HuH-7 (cell line): ENCODE measurements around the gene PRRT4.

ENCODE experiments used
- DNase-seq: peaks from one replicate; pipeline ENCODE4 v3.0.0; 2011; ENCODE audit warnings: low spot score

Gene PRRT4

DNA sequence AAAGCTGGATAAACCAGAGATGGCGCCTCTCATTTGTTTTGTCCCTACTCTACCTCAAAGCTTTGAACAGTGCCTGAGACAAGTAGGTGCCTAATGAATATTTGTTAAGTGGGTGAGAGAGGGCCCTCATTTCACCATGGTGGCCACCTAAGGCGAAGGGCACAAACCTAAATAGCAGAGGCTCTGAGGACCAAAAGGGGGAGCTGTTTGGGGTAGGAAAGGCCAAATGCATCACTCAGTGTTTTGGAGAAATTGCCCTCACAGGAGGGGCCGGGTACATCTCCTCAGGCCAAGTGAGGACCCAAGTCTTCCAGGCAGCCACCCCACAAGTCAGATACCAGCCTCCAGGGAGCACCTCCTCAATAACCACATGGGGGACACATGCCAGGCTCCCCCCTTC is 34.3 kb upstream of the PRRT4 start:
- DNase-seq = no peak

DNA sequence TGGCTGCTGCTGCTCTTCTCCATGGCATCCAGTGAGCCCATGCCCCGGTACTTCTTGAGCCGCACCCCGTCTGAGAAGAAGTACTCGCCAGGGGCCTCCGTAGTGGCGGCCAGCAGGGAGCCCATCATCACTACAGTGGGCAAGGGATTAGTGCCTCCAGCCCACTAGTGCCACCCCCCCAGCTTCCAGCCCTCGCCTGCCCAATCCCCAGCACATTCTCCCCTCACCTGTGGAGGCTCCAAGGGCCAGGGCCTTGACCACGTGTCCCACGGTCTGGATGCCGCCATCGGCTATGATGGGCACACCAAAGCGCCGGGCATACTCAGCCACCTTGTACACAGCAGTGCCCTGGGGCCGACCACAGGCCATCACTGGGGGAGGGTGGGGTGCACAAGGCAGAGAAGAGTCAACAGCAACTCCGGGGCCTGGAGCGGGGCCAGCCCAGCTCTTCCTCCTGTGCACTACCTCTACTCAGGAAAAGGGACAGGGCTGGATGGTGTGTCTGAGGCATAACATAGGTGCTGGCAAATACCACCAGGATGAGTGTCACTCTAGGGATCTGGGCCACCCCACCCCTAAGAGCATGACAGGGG is 33.5 kb upstream of the PRRT4 start:
- no peak for DNase-seq

DNA sequence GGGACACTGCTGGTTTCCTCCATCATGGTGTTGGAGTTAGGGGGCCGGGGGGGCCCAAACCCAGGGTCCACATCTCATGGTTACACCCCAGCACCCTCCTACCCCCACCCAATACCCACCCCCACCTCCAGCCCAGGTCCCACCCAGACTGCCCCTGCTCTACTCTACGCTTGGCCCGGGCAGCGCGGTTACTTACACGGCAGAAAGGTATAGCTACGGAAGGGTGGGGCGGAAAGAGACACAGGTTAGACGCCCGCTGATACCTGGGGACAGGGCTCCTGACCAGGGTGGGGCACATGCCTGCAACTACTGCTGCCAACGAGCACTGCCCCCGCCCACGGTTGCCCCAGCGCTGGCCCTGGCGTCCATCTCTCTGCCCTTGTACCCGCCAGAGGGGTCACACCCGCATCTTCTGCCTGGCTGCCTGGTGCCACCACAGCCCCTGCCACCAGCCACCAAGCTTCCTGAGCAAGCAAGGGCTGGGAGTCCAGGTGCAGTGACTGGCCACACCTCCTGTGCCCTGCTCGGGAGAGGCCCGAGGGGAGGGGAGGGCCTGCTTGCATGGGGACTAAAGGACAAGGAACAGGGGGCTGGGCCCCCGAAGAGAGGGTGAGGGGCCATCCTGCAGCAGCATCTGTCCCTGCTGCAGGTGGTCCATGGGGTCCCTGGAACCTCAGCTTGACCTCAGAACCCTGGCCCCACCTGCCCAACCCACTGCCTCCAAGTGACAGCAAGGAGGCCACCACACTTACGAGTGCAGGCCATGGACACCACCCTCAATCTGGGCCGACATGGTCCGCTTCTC is 32.2 kb upstream of the PRRT4 start:
- DNase-seq = no peak

DNA sequence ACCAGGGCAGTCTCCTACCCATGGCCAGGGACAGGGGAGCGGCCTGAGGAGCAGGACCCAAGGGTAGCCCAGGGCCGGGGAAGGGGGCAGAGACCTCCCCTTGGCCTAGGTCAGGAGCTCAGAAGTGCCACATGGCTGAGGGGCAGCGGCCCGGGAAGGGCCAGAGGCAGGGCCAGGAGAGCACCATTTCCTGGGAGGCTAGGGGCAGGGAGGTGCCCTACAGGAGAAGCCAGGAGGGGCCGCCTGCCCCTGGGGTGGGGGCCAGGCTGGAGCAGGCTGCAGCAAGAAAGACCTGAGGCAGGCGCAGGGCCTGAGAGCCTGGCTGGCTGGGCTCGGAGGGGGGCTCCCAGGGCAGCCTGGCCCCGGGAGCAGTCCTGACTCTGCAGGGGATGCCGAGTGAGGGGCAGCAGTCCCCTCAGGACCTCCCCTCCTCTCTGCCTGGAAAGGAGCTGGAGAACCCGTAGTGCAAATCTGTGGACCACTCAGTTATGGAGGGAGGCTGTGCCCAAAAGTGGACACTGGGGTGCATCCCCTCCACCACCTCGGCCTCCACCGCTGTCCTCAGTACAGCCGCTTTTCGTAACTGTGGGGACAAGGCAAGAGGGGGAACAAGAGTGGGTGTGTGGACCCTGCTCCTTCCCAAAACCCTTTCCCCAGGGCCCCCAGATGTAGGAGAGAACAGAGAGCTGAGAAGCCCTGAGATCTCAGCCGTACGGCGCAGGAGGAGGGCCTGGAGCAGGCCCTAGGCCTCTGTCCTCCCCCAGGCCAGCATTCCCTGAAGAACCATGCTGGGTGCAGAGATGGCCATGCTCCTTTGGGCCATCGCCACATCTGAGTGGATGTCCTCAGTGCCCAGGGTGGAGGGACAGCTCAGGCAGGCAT is 31.2 kb upstream of the PRRT4 start:
- DNase-seq = no peak

DNA sequence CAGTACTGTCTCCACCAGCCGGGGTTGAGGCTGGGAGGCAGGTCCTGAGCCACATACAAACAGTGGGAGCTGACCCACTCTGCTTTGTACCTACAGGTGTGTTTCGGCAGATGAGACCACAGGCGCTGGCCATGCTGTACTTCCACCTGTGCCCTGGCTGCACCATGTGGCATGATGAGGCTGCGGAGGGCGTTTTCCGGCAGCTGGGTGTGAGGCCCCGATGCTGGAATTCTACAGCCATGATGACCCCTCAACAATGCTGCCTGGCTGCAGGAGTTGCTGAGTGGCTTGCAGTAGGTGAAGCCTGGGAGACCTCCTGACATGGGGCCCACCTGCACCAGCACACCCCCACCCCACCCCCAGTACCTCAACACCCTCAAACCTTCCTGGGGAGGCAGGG is 30.3 kb upstream of the PRRT4 start:
- DNase-seq = no peak

DNA sequence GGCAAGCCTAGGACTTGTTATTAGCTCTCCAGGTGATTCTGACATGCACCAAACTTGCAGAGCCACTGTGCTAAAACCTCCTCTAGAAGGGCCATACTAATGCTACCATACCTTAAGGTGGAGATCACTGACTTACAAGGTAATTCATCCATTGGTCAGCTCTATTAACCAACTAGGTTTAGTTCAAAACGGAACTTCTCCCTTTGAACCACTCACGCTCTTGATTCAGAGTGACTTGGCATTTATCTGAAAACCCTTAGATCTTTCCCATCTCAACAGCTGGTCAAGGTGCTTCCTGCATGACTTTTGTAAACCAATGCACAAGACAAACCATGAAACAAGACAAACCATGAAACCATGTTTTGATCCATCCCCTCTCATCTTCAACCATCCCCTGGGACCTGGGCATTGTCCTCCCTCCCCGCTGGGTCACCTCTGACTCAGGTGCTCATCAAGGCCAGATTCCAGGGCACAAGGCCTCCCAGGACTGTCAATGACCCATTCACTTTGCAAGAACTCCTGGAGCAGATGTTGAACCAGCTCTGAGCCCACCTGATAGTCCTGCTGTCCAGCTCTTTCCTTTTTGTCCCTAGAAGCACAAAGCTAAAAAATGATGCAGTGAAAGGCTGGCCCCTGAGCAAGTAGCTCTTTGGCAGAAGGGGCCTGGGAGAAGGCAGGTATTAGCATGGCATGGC is 29.5 kb upstream of the PRRT4 start:
- DNase-seq = no peak

DNA sequence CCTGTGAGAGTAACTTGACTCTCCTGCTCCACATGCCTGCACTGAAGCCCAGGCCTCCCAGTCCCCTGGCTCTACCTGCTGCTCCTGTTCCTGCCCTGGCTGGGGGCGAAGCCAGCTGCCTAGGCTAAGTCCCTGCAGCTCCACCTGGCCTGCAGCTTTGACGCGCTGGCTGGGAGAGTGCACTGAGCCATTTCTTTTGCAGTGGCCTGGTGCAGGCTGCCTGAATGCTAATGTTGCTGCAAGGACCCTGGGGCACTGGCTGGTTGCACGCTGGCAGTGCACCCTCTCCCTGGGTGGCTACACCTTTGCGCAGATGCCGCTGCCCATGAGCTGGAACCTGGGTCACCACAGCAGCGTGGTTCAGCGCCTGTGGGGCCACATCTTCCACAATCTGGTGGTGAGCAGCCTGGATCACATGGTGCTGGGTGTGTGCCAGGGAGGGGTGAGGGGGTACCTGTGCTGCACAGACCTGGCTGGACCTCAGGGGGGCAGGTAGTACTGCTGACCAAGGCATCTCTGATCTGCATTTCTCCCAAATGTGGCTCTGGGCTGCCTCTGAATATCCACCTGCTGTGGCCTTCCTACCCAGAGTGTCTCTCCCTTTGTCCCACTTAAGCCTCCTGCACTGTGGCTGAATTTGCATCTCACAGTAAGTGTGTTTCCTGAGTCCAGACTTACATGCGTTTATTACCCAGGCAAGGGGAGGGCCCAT is 28.3 kb upstream of the PRRT4 start:
- no peak for DNase-seq

DNA sequence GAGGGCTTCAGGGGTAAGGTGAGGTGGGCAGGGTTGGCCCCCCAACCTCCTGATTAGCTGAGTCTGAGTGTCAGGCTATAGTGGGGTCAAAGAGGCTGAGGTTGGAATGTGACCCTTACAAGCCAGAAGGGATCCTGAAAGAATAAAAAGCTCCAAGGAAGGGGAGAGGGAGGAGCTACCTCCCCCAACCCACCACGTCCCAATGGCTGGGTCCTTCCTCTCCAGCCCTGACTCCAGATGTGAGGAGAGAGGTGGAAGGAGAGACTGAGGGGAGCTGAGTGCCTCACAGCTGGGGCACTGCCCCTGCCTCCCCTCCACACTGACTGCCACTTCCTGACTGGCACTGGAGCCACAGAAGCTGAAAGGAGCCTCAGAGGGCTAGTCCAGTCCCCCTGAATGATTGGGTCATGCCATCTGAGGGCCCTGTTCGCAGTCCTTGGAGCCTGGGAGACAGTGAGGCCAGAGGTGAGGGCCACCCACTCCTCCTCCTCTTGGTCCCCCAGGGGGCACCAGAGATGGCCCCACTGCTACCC is 27.7 kb upstream of the PRRT4 start:
- no peak for DNase-seq

DNA sequence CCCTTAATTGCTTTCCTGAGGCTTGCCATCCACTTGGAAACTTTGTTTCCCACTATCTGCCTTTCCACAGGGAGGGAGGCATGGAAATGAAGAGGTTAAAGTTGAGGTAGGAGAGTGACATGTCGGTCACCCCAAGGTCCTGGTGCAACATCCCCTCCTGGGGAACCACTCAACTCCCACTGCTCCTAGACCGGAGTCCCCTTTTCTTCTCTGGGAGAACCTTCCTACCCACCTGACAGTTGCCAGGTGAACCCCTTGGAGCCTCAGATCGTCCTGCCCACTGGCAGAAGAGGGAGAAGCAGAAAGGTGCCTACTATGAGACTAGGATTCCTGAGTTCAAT is 26.6 kb upstream of the PRRT4 start:
- no peak for DNase-seq

DNA sequence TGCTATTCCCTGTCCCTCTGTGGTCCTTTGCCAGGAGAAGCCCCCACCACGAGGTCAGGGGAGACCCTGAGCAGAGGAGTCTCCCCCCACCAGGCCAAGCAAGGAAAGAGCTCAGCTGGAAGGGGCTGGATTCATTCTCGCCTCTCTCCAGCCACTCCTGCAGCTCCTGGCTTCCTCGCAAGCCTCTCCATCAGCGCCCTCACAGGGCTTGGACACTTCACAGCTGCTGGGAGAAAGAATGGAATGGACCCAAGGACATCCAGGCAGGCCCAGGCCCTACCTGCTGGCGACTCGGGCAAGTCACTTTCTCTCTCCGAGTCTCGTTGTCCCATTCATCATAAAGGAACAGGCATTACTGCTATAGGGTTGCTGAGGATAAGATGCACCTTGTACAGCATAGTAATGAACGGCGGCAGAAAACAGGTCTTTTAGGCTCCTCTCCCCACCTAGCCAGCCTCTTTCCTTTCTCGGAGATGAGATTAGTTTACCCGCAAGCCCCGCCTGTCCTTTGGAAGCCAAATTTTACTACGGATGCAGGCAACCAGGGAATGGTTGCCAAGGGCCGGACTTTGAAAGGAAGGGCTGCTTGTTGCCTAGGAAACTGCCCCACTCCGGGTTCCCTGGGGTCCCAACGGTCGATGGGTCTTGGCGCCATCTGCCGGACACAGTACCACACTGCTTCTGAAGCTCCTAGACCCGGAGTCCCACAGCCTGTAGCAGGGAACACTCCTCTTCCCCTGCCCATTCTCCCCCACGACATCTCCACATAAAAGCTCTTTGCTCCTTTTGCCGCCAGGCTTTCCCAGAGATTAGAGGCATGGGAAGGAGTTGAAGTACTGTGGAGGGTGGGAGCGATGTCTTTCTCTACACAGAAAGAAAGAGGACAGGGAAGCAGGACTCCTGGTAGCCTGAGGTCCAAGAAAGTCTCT is 26.0 kb upstream of the PRRT4 start:
- DNase-seq = peak; percentile 98

DNA sequence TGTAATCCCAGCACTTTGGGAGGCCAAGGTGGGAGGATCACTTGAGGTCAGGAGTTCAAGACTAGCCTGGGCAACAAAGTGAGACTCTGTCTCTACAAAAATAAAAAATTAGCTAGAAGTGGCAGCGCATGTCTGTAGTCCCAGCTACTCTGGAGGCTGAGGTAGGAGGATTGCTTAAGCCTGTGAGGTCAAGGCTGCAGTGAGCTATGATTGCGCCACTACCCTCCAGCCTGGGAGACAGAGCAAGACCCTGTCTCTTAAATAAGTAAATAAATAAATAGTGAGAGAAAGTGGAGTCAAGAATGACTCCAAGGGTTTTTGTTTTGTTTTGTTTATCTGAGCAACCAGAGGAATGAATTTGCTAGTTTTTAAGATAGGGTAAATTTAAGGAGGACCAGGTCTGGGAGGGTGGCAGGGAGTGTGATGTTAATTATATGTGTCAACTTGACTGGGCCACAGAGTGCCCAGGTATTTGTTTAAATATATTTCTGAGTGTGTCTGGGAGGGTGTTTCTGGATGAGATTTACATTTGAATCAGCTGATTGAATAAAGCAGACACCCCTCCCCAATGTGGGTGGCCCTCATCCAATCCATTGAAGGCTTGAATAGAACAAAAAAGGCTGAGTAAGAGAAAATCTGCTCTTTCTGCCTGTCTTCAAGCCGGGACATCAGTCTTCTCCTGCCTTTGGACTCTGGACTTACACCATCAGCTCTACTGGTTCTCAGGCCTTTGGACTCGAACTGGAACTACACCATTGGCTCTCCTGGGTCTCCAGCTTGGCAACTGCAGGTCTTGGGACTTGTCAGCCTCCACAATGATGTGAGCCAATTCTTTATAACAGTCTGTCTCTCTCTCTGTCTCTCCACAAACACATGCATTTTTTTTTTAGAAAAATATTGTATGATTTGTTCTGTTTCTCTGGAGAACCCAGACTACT is 24.8 kb upstream of the PRRT4 start:
- DNase-seq = no peak

DNA sequence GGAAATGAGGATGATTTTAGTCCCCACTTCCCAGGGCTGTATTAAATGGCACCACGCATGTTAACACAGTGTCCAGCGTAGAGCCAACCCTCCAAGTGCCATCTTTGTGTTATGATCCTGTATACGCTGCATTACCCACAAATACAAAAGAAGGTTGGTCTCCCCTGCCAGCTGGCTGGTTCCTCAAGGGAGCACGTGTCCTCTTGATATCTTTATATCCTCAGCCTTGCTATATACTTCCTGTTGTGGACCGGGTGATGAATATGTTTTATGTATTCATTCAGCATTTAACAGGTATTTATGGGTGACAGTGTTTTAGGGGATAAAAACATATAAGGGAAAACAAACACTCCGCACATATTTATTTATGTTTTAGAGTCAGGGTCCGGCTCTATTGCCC is 23.2 kb upstream of the PRRT4 start:
- no peak for DNase-seq

DNA sequence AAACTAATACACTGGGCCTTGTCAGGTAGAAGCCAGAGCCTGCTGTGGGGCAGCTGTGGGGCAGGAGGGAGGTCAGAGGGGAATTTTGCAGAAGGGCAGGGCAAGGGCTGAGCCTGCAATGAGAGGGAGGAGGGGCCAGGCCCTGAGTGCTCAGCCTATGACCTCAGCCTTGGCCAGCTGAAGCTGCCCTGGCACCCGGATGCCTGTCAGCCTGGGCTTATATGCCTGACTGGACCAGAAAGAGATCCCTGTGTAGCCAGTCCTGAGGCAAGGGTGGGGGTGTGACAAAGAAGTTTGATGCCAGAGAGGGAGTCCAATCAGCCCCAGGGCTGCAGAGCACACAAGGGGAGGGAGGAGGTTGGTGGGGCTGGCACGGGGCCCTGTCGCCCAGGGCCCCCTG is 22.3 kb upstream of the PRRT4 start:
- DNase-seq = no peak

DNA sequence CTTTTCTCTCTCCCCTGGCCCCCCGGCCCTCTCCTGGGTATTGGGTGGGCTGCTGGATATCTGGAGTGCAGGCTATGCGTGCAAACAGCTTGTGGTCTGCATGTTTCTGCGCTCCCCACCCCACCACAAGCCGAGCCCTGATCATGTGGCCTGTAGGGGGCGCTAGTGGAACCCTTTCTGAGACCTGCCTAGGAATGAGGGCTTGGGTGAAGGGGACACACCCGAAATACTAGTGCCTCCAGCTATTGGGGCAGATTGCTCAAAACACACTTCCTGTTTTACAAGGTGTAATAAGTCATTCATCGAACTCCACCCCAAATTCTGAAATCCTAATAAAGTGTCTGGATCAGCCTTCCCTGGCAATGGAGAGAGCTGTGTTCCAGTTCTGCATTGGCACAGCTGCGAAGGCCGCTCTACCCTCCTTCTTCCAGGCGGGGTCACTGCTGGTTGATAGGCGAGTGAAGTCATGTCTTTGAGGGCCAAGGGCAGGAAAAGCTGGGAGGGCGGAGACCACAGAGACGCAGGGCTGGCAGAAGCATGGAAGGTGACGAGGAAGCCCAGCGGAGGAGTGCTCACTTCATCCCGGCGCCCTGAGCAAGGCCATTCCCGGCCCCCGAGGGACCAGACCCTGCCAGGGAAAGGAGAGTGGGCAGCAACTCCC is 19.8 kb upstream of the PRRT4 start:
- DNase-seq = peak; percentile 70

DNA sequence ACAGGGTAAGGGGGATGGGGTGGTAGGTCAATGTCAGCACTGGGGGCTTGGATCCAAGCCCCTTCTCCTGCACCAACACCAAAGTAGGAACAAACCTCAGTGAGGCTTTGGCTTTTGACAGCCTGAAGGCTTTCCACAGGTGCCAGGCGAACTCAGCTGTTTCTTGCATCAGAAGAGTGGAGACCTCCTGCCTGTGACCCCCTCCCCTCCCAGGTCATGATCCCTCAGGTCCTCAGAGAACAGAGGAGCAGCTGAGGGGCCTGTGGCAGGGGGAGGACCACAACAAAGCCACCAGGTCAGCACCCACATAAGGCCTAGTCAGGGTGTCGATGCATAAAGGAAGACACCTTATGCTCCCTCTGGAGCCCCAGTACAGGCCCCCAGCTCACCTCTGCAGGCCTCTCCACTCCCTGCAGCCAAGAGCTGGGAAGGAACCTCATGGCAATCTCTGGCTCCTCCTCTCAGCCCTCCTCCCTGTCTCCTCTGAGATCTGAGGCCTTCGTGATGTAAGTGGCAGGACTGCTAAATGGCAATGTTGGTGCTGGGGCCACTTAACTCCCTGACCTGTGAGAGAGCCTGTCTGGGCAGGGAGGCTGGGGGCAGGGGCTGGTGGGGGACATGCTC is 19.1 kb upstream of the PRRT4 start:
- no peak for DNase-seq

DNA sequence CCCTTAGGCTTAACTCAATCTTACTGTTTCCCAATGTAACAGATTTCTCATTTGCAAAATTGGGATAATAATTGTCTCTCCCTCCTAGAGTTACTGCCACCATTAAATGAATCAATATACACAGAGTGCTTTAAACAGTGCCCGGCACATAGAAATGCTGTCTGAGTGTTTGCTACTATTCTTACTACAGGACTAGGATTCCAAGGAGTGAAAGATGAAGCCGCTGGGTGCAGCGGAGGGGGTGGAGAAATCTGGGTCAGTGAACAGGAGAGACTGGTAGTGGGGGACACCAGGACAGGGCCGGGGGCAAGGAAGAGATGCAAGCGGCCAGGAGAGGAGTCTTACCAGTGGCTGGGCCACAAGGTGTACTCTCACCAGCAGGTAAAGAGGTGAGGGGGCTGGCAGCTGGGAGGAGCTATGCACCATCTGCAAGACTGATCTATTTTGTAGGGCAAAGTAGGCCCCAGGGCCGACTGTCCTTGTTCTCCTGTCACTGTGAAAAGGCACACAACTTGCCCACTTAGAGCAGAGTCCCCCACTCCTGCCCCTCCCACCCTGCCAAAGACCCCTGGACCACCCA is 18.5 kb upstream of the PRRT4 start:
- DNase-seq = no peak

DNA sequence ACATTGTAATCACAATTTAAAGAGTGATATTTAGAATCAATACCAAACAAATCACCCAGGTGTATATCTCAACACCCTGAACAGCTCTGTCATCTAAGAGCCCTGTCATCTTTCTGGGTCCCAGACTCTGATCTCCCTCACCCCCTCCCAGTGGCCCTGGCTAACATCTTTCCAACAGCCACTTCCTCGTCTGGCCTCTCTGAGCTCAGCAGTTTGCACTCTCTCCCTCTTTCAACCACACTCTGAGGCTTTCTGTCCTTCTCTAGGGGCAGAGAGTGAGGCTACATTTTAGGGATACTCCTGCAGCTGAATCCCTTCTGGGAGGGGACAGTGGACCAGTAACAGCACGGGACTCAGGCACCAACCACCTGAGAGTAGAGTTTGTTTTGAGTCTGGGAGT is 17.1 kb upstream of the PRRT4 start:
- DNase-seq = no peak

DNA sequence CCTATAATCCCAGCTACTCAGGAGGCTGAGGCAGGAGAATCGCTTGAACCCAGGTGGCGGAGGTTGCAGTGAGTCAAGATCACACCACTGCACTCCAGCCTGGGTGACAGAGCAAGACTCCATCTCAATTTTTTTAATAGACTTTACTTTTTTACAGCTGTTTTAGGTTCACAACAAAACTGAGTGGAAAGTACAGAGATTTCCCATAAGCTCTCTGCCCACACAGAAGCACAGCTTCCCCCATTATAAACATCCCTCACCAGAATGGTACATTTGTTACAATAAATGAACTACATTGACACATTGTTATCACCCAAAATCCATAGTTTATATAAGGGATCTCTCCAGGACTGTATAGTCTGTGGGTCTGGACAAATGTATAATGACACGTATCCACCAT is 14.6 kb upstream of the PRRT4 start:
- no peak for DNase-seq
